ENCODE results near the gene PDGFD. TPM values are rescaled to one million over a fixed set of nuclear protein-coding genes. Genes with fewer than 3 reads are reported as not detected.

Gene PDGFD
- polyA plus RNA-seq, 1 of the 3 experiments (the other 2 are of a cell fraction) = 4.8 TPM

DNA sequence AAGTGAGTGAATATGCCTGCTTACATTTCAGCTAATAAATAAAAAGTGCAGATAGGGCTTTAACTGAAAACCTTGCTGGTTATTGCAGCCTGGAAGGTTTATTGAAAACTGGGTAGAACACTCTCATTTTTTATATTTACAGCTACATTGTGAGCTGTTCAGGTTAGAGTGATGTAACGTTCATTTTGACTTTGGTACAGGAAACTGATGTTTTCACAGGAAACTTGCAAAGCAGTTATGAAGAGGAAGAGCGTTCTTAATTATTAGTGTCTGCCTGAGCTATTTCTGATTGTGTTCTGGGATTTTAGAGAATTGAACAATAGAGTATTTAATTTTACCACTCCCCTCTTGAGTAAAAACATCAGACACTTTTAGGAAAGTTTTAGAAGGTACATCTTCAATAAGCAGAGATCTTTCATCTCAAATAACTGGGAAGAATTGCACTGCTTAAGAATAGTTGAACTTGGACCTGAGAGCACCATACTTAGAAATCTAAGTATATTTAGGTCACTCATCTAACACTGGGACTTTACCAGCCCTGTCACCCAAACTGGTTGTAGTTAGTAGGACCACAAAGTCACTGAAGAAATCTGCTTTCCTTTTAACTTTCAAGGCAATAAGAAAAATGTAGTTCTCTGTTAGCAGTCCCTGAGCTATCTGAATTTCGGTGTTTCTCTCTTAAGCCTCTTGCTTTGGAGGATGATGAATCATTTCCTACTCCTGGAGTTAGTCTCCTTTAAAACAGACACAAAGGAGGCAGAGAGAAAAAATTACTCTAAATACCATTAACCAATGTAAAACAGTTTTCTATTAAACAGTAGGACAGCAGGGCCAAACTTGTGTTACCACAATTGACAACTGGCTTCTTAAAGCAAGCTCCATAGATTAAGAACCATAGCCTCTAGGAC is 256.1 kb downstream of the PDGFD start:
- 50% methylated on average over 3 of the region's 3 CpGs for WGBS (ENCODE audit: low lambda C conversion rate)
- Histone ChIP-seq H3K27ac (ENCODE audit: low read depth in 2 of 2, low read length in 1 of 2) (peak overlapping the region in 1 of 2 experiments; percentile 73; a peak in 2 of 4 replicates), H3K27me3 (ENCODE audit: insufficient read depth) (no peaks in the 10 kb centered on the region), H3K4me2 (peak overlapping the region; percentile 53), H2AFZ (ENCODE audit: low read depth) (peak overlapping the region; percentile 86), H3K9me2 (no peaks in the 10 kb centered on the region), H3K4me3 (ENCODE audit: low read depth in 2 of 2, low read length in 1 of 2) (no peak overlapping the region), H3F3A (replicated peaks; ENCODE audit: insufficient read depth) (peaks cover 9% of the 10 kb centered on the region), H3K9me3 (no peaks in the 10 kb centered on the region), H3K79me2 (ENCODE audit: insufficient read depth) (no peaks in the 10 kb centered on the region), H3K4me1 (ENCODE audit: control insufficient read depth in 1 of 2, insufficient read depth in 2 of 2, low read depth in 1 of 2, low read length in 1 of 2) (peaks cover 0 to 15% of the 10 kb centered on the region in 2 experiments; a peak in 1 of 4 replicates), H4K20me1 (ENCODE audit: insufficient read depth) (no peaks in the 10 kb centered on the region), H3K36me3 (replicated peaks in 1 of 2; ENCODE audit: control insufficient read depth in 1 of 2, insufficient read depth in 2 of 2, low read length in 1 of 2) (no peaks in the 10 kb centered on the region), H3K9ac (peak overlapping the region; percentile 40; the same call in 1 of the 2 replicates)
- peak; percentile 34; the same call in 1 of the 2 replicates for TF ChIP-seq TCF12 (IDR thresholded peaks at IDR 0.05)
- peak; percentile 58; the same call in 1 of the 2 replicates for TF ChIP-seq FOSL2 (IDR thresholded peaks at IDR 0.05; ENCODE audit: borderline replicate concordance, low read depth)
- TF ChIP-seq JUND (IDR thresholded peaks at IDR 0.05) = peak; percentile 58
- TF ChIP-seq NRF1 (IDR thresholded peaks at IDR 0.05; ENCODE audit: low read depth, low read length) = no peak
- ChIA-PET POLR2A (no interaction called here), CTCF (interaction anchor here (1.0 to 1.2 kb wide), 4 partner anchors 29 to 226 kb away, joined by 3 read pairs; no protein-coding TSS in a partner anchor)
- DNase-seq = no peak

DNA sequence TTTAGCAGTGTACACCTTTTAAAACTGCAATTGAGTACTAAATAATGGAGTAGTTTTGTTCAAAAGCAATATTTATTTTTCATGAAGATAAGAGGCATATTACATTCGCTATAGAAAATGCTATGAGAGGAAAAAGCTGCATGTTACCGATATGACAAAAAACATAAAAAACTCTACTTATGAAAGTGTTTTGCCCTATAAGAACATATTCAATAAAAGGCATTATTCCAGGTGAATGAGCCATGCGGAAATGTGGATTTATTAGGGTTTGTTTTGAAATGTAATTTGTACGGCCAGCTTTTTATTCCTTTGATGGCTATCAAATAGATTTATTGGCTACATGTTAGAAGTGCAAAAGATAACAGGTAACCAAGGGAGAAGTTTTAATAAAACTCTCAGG is 256.8 kb downstream of the PDGFD start:
- ChIA-PET POLR2A (no interaction called here), CTCF (interaction anchor here (1.0 to 1.2 kb wide), 2 partner anchors 28 to 225 kb away, joined by 3 read pairs; no protein-coding TSS in a partner anchor)
- no peaks in the 10 kb centered on the region for H3K79me2 ChIP-seq (ENCODE audit: insufficient read depth)
- no peaks in the 10 kb centered on the region for H4K20me1 ChIP-seq (ENCODE audit: insufficient read depth)
- TF ChIP-seq PBX3 (IDR thresholded peaks at IDR 0.05) (no peak), ELF1 (IDR thresholded peaks at IDR 0.05) (no peak)
- no peak overlapping the region for H3K9ac ChIP-seq
- 90% methylated on average over 4 of the region's 4 CpGs for WGBS (ENCODE audit: low lambda C conversion rate)
- H3K4me2 ChIP-seq = peak overlapping the region; percentile 53; the same call in 1 of the 2 replicates
- H3K36me3 ChIP-seq (replicated peaks in 1 of 2; ENCODE audit: control insufficient read depth in 1 of 2, insufficient read depth in 2 of 2, low read length in 1 of 2) = no peaks in the 10 kb centered on the region
- H3K27ac ChIP-seq (ENCODE audit: low read depth in 2 of 2, low read length in 1 of 2) = peak overlapping the region in 1 of 2 experiments; percentile 73; a peak in 2 of 4 replicates
- H3K4me3 ChIP-seq (ENCODE audit: low read depth in 2 of 2, low read length in 1 of 2) = no peak overlapping the region
- no peaks in the 10 kb centered on the region for H3K27me3 ChIP-seq (ENCODE audit: insufficient read depth)
- peaks cover 9% of the 10 kb centered on the region for H3F3A ChIP-seq (replicated peaks; ENCODE audit: insufficient read depth)
- no peaks in the 10 kb centered on the region for H3K9me2 ChIP-seq
- peaks cover 0 to 15% of the 10 kb centered on the region in 2 experiments; a peak in 1 of 4 replicates for H3K4me1 ChIP-seq (ENCODE audit: control insufficient read depth in 1 of 2, insufficient read depth in 2 of 2, low read depth in 1 of 2, low read length in 1 of 2)
- no peaks in the 10 kb centered on the region for H3K9me3 ChIP-seq
- H2AFZ ChIP-seq (ENCODE audit: low read depth) = peak overlapping the region; percentile 86
- DNase-seq = no peak

DNA sequence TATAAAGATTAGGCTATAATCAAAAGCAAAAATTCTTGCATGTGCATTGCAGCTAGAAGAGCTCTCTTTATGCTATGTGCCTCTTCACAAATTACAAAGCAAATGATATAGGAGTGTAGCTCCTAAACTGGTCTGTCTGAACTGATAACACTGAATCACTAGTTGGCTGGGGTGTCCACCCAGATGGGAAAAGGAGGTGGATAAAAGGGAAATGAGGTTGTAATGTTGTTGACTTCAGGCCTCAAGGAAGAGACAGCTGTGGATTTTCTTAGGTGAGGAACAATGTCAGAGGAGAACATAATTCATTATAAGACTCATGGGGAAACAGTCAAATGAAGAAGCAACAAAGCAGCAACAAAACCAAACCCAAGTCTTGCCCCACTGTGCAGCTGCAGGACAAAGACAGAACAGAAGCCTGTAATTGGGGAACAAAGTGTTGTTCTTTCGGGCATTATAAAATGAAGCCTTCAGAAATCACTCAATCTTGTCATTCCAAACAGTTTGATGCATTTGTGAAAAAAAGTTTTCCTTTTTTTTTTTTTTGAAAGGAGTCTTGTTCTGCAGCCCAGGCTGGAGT is 257.6 kb downstream of the PDGFD start:
- ChIA-PET CTCF (interaction anchor here (0.9 to 1.0 kb wide), 2 partner anchors 224 kb away, joined by 3 read pairs; no protein-coding TSS in a partner anchor), POLR2A (no interaction called here)
- H3K9ac ChIP-seq = no peak overlapping the region
- WGBS (ENCODE audit: low lambda C conversion rate) = 91% methylated on average over 1 of the region's 1 CpG
- H3K36me3 ChIP-seq (replicated peaks in 1 of 2; ENCODE audit: control insufficient read depth in 1 of 2, insufficient read depth in 2 of 2, low read length in 1 of 2) = no peaks in the 10 kb centered on the region
- H3K9me3 ChIP-seq = no peaks in the 10 kb centered on the region
- H3K4me1 ChIP-seq (ENCODE audit: control insufficient read depth in 1 of 2, insufficient read depth in 2 of 2, low read depth in 1 of 2, low read length in 1 of 2) = peaks cover 0 to 15% of the 10 kb centered on the region in 2 experiments; a peak in 1 of 4 replicates
- no peaks in the 10 kb centered on the region for H3K9me2 ChIP-seq
- DNase-seq = no peak
- H3K4me3 ChIP-seq (ENCODE audit: low read depth in 2 of 2, low read length in 1 of 2) = no peak overlapping the region
- H3K27ac ChIP-seq (ENCODE audit: low read depth in 2 of 2, low read length in 1 of 2) = no peak overlapping the region
- no peak overlapping the region for H3K4me2 ChIP-seq
- H3K27me3 ChIP-seq (ENCODE audit: insufficient read depth) = no peaks in the 10 kb centered on the region
- H2AFZ ChIP-seq (ENCODE audit: low read depth) = 0 out of 2 replicates have a peak overlapping the region, but pooled peaks have one; percentile 9
- no peaks in the 10 kb centered on the region for H4K20me1 ChIP-seq (ENCODE audit: insufficient read depth)
- TF ChIP-seq JUND (IDR thresholded peaks at IDR 0.05) = no peak
- no peak for TF ChIP-seq RXRA (IDR thresholded peaks at IDR 0.05; ENCODE audit: borderline replicate concordance, low read depth)
- no peak for TF ChIP-seq POLR2AphosphoS5 (IDR thresholded peaks at IDR 0.05; ENCODE audit: low read depth, low read length)
- no peaks in the 10 kb centered on the region for H3K79me2 ChIP-seq (ENCODE audit: insufficient read depth)
- peaks cover 9% of the 10 kb centered on the region for H3F3A ChIP-seq (replicated peaks; ENCODE audit: insufficient read depth)
